HG03432 (cell line): ENCODE results near the gene GNB1L.

ENCODE experiments used
- ATAC-seq: cut with Tn5 transposase; IDR thresholded peaks from one replicate; pipeline ENCODE4 v1.9.1; 2021; ENCODE audit warnings: mild to moderate bottlenecking, moderate library complexity; ENCODE audit not compliant: unreplicated experiment

GNB1L gene

GRCh38 chr22:19755145-19755710, 99.4 kb downstream of the GNB1L start:
- ATAC-seq = no peak

- no peak for ATAC-seq
Observed at GRCh38 chr22:19754701-19755144, 100.0 kb downstream of the GNB1L start.

- ATAC-seq = no peak
Observed at GRCh38 chr22:19753996-19754700, 100.5 kb downstream of the GNB1L start.

GRCh38 chr22:19753090-19753842, 101.4 kb downstream of the GNB1L start:
- ATAC-seq = no peak

GRCh38 chr22:19751497-19752245, 103.0 kb downstream of the GNB1L start:
- no peak for ATAC-seq

GRCh38 chr22:19750507-19751490, 103.9 kb downstream of the GNB1L start:
- no peak for ATAC-seq

- ATAC-seq = no peak
Observed at GRCh38 chr22:19749876-19750275, 104.8 kb downstream of the GNB1L start.

GRCh38 chr22:19748991-19749664, 105.5 kb downstream of the GNB1L start:
- no peak for ATAC-seq

- ATAC-seq = no peak
Observed at GRCh38 chr22:19748139-19748538, 106.5 kb downstream of the GNB1L start.

- no peak for ATAC-seq
Observed at GRCh38 chr22:19747551-19747950, 107.1 kb downstream of the GNB1L start.

GRCh38 chr22:19746726-19747125, 107.9 kb downstream of the GNB1L start:
- no peak for ATAC-seq

- ATAC-seq = no peak
Observed at GRCh38 chr22:19745155-19746101, 109.2 kb downstream of the GNB1L start.

- ATAC-seq = no peak
Observed at GRCh38 chr22:19744350-19745006, 110.2 kb downstream of the GNB1L start.

- ATAC-seq = no peak
Observed at GRCh38 chr22:19743651-19744050, 111.0 kb downstream of the GNB1L start.

GRCh38 chr22:19743081-19743480, 111.6 kb downstream of the GNB1L start:
- ATAC-seq = no peak

GRCh38 chr22:19742160-19743066, 112.3 kb downstream of the GNB1L start:
- ATAC-seq = no peak

GRCh38 chr22:19741053-19741452, 113.6 kb downstream of the GNB1L start:
- ATAC-seq = no peak
